Breast epithelium (tissue), 3 donors: Measurements from ENCODE around the gene FRMD3.

Source experiments
- POLR2A ChIP-seq: fragments of 450-650 bp; IDR thresholded peaks from one replicate; pipeline ENCODE4 v1.6.1; 2016; ENCODE audit warnings: antibody characterized with exemption, mild to moderate bottlenecking, moderate library complexity
- TF ChIP-seq, protein P1 (sequence below), 3 donors: fragments of 450-650 bp; IDR thresholded peaks; one replicate each; pipeline ENCODE4 v1.5.1; 2016 to 2017; ENCODE audit warnings: antibody characterized with exemption in 3 of 3, mild to moderate bottlenecking in 3 of 3, moderate library complexity in 3 of 3

DNA sequence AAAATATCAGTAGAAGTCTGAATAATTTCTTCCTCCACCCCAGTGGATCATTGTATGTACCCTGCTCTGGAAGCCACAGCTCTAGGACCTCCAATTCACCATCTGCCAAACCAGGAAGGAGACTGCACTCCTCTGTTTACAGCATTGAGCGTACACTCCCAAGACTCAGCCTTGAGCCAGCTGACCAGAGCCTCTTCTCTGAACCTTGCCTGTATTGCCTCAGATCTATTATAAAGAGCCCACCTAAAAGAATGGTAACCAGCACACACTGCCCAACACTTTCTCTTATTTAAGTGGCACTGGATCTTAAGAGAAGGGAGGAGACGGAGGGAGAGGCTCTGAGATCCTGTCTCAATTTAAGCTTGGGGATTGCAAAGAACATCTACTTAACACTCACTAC lies 257.4 kb downstream of the FRMD3 start:
- TF ChIP-seq, protein P1, sequence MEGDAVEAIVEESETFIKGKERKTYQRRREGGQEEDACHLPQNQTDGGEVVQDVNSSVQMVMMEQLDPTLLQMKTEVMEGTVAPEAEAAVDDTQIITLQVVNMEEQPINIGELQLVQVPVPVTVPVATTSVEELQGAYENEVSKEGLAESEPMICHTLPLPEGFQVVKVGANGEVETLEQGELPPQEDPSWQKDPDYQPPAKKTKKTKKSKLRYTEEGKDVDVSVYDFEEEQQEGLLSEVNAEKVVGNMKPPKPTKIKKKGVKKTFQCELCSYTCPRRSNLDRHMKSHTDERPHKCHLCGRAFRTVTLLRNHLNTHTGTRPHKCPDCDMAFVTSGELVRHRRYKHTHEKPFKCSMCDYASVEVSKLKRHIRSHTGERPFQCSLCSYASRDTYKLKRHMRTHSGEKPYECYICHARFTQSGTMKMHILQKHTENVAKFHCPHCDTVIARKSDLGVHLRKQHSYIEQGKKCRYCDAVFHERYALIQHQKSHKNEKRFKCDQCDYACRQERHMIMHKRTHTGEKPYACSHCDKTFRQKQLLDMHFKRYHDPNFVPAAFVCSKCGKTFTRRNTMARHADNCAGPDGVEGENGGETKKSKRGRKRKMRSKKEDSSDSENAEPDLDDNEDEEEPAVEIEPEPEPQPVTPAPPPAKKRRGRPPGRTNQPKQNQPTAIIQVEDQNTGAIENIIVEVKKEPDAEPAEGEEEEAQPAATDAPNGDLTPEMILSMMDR (IDR thresholded peaks at IDR 0.05), result no peak
- TF ChIP-seq POLR2A, result no peak
